HepG2 (cell line): ENCODE data around the gene CADPS. TPM values are rescaled to one million over a fixed set of nuclear protein-coding genes. Genes with fewer than 3 reads are reported as not detected.
A peak's percentile ranks its signal among the peaks of the same experiment; 100 is the strongest.

ENCODE experiments used
- ATAC-seq: fragments of 200-7000 bp; cut with Tn5 transposase; 3 replicates; pipeline ENCODE4 v1.9.1; 2020; ENCODE audit warnings: mild to moderate bottlenecking, moderate library complexity
- BruUV-seq: library from RNA; stranded (reverse); fragments of 400-500 nt; replicated peaks from 2 replicates; lab custom pipeline; 2021; lab: Mats Ljungman, UMichigan
- CTCF ChIA-PET: fragments of 300-600 bp; formaldehyde crosslinking; extraction: SDS; loops from one replicate; lab custom pipeline; 2021; ENCODE audit warnings: low total read pairs, inconsistent platforms, low intra/inter-chr PET ratio; lab: Yijun Ruan, JAX
- POLR2A ChIA-PET: fragments of 350-600 bp; sonication (Branson Sonifier 250); formaldehyde crosslinking; loops from one replicate; lab custom pipeline; 2020; ENCODE audit warnings: antibody characterized with exemption, inconsistent platforms; lab: Yijun Ruan, JAX
- DNase-seq: peaks from one replicate; pipeline ENCODE4 v3.0.0-alpha.2; 2015; ENCODE audit warnings: low spot score
- FAIRE-seq: peaks from 3 replicates; lab custom pipeline; 2011; peaks lifted over from hg19 to GRCh38; lab: Jason Lieb, UNC
- H2AFZ ChIP-seq: one replicate; pipeline ENCODE4 v1.6.1; 2011; ENCODE audit warnings: low read length, inconsistent platforms
- H3K27ac ChIP-seq: fragments of 300-600 bp; 3 replicates; pipeline ENCODE4 v1.8.0; 2011; ENCODE audit warnings: mixed run types, mild to moderate bottlenecking, mixed read lengths, low read length, inconsistent platforms; ENCODE audit not compliant: insufficient read depth; ENCODE audit errors: extremely low read length
- H3K27me3 ChIP-seq, 2 experiments: fragments of 200-600 bp in 1 of 2; 2 replicates in 1 of 2; 3 replicates in 1 of 2; pipeline versions ENCODE4 v1.6.0 to v1.8.0; 2011; ENCODE audit warnings: low read length in 2 of 2, mild to moderate bottlenecking in 2 of 2, moderate library complexity in 2 of 2, inconsistent platforms in 1 of 2; ENCODE audit not compliant: insufficient read depth in 2 of 2, control insufficient read depth in 1 of 2
- H3K36me3 ChIP-seq, 2 experiments: fragments of 200-600 bp in 1 of 2; replicated peaks in 1 of 2; 2 replicates in 1 of 2; 3 replicates in 1 of 2; pipeline versions ENCODE4 v1.5.1 to v1.8.0; 2011; ENCODE audit warnings: low read length in 2 of 2, inconsistent platforms in 1 of 2; ENCODE audit not compliant: insufficient read depth in 2 of 2, control insufficient read depth in 1 of 2
- H3K4me1 ChIP-seq: 2 replicates; pipeline ENCODE4 v1.5.1; 2012; ENCODE audit warnings: low read length, inconsistent platforms; ENCODE audit not compliant: insufficient read depth
- H3K4me2 ChIP-seq: 2 replicates; pipeline ENCODE4 v1.6.0; 2011; ENCODE audit warnings: low read depth, low read length, inconsistent platforms
- H3K4me3 ChIP-seq, 3 experiments: fragments of 200-600 bp in 1 of 3; sonication (generic), shearing (Covaris generic) in 1 of 3; replicated peaks in 1 of 3; 2 replicates each; pipeline ENCODE4 v1.5.1; 2011 to 2016; ENCODE audit warnings: low read length in 3 of 3, inconsistent platforms in 2 of 3, low read depth in 2 of 3, mild to moderate bottlenecking in 2 of 3, control low read depth in 1 of 3, mixed read lengths in 1 of 3; ENCODE audit not compliant: insufficient read depth in 1 of 3
- H3K79me2 ChIP-seq: one replicate; pipeline ENCODE4 v1.6.1; 2011; ENCODE audit warnings: low read length, inconsistent platforms; ENCODE audit not compliant: insufficient read depth
- H3K9ac ChIP-seq: 2 replicates; pipeline ENCODE4 v1.6.0; 2011; ENCODE audit warnings: mild to moderate bottlenecking, low read depth, low read length, inconsistent platforms; ENCODE audit not compliant: insufficient read depth
- H3K9me3 ChIP-seq: 2 replicates; pipeline ENCODE4 v1.5.1; 2012; ENCODE audit warnings: mild to moderate bottlenecking, low read length
- H4K20me1 ChIP-seq: 2 replicates; pipeline ENCODE4 v1.6.0; 2011; ENCODE audit warnings: inconsistent platforms, mild to moderate bottlenecking, low read length, moderate library complexity; ENCODE audit not compliant: insufficient read depth
- FOXJ3 ChIP-seq: sonication (generic); formaldehyde crosslinking; IDR thresholded peaks from 2 replicates; pipeline ENCODE4 v1.4.0; 2020; ENCODE audit warnings: missing genetic modification reagents, mild to moderate bottlenecking, borderline replicate concordance
- IKZF1 ChIP-seq: fragments of 450-650 bp; IDR thresholded peaks from 2 replicates; pipeline ENCODE4 v1.7.1; 2016
- MAFF ChIP-seq: IDR thresholded peaks from 2 replicates; pipeline ENCODE4 v1.6.1; 2011; ENCODE audit warnings: low read depth, low read length, improper control_type of control experiment
- MAFK ChIP-seq, 2 experiments: IDR thresholded peaks in 1 of 2; conservative IDR thresholded peaks in 1 of 2; 2 replicates each; pipeline ENCODE4 v1.6.1; 2011; ENCODE audit warnings: improper control_type of control experiment in 2 of 2, low read length in 2 of 2
- WGBS: methylation state at CpG from one replicate; pipeline ENCODE4 v1.1.6; 2017; ENCODE audit warnings: low lambda C conversion rate; 5-methylcytosine and 5-hydroxymethylcytosine counted together
- in situ Hi-C: cut with HindIII; loops from 2 replicates; pipeline ENCODE4 v1.10.0; 2017; ENCODE audit warnings: low pct_unique_long_range_greater_than_20kb; ENCODE audit not compliant: extremely low pct_ligation_motif_present
- intact Hi-C: fragments of 100-400 bp; cut with micrococcal nuclease; formaldehyde crosslinking; loops from one replicate; pipeline ENCODE4 v1.10.0; 2022; ENCODE audit not compliant: unreplicated experiment
- polyA plus RNA-seq, 8 experiments: library from polyadenylated mRNA; depleted of rRNA in 3 of 8; stranded (reverse) in 7 of 8; unstranded in 1 of 8; fragments of >200 nt; fragmentation: Illumina TruSeq in 4 of 8; extraction: Trizol in 4 of 8; gene quantifications; 2 replicates each; pipeline versions ENCODE4 v1.2.1 to v1.2.3, GENCODE V29; 2011 to 2016; ENCODE audit warnings: low read depth in 4 of 8, missing spikeins in 1 of 8, mixed read lengths in 1 of 8; ENCODE audit not compliant: insufficient read depth in 1 of 8
- total RNA-seq, 5 experiments: library from RNA; depleted of rRNA; stranded (reverse); fragments of >200 nt; fragmentation: Illumina TruSeq; extraction: Trizol; gene quantifications; 2 replicates each; pipeline ENCODE4 v1.2.3, GENCODE V29; 2016; ENCODE audit warnings: low read depth in 1 of 5
- TF ChIP-seq, protein P1 (sequence below), 2 experiments: sonication (generic) in 1 of 2; formaldehyde crosslinking in 1 of 2; IDR thresholded peaks; 2 replicates each; pipeline versions ENCODE4 v1.6.1 to v1.9.0; 2014 to 2022; ENCODE audit warnings: antibody characterized with exemption in 1 of 2, borderline replicate concordance in 1 of 2, inconsistent platforms in 1 of 2, low read depth in 1 of 2, missing genetic modification reagents in 1 of 2

CADPS gene
- total and polyA plus RNA-seq, 2 of the 13 experiments (the other 11 are each of a cell fraction or from before 2014, with no cell fraction given), result not detected

DNA sequence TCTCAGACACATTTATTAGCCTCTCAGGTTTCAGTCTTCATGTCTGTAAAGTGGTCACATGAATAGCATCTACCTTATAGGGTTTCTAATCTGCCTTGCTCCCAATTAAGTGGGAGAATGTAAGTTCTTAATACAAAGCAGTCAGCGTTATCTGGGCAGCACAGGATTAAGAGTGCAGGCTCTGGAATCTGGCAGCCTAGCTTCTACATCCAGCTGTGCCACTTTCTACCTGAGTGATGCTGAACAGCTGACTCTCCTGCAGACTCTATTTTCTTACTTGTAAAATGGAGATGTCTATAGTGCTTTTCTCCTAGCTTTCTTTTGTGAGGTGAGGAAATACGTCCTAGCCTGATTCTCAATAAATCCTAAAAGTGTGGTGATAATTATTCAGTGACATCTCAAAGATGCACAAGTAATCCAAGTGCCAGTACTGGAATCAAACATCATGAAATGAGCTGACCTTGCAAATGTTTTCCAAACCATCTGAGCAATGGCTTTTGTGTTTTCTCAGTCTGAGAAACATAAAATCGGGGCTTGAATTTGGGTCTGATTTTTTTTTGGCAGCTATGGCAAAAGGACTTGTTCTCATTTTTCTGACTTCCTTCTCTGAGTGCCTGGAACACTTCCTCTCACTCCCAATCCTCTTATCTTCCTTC lies 269.7 kb downstream of the CADPS start:
- in situ Hi-C loops, result no loop called here
- TF ChIP-seq MAFK (conservative IDR thresholded peaks at IDR 0.05 in 1 of 2, IDR thresholded peaks at IDR 0.05 in 1 of 2; ENCODE audit: low read length in 2 of 2) (peak; percentile 67 to 87; a peak in 3 of 4 replicates), MAFF (peak; percentile 80), FOXJ3 (CRISPR knock-in tag) (no peak), IKZF1 (no peak)
- TF ChIP-seq, protein P1, sequence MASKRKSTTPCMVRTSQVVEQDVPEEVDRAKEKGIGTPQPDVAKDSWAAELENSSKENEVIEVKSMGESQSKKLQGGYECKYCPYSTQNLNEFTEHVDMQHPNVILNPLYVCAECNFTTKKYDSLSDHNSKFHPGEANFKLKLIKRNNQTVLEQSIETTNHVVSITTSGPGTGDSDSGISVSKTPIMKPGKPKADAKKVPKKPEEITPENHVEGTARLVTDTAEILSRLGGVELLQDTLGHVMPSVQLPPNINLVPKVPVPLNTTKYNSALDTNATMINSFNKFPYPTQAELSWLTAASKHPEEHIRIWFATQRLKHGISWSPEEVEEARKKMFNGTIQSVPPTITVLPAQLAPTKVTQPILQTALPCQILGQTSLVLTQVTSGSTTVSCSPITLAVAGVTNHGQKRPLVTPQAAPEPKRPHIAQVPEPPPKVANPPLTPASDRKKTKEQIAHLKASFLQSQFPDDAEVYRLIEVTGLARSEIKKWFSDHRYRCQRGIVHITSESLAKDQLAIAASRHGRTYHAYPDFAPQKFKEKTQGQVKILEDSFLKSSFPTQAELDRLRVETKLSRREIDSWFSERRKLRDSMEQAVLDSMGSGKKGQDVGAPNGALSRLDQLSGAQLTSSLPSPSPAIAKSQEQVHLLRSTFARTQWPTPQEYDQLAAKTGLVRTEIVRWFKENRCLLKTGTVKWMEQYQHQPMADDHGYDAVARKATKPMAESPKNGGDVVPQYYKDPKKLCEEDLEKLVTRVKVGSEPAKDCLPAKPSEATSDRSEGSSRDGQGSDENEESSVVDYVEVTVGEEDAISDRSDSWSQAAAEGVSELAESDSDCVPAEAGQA (IDR thresholded peaks at IDR 0.05; ENCODE audit: low read depth), result no peak
- TF ChIP-seq, protein P1 (CRISPR knock-in tag; IDR thresholded peaks at IDR 0.05; ENCODE audit: borderline replicate concordance), result no peak

More for the DNA sequence above, 269.7 kb downstream of the CADPS start:
- H3K9me3 ChIP-seq, result no peaks in the 10 kb centered on the region
- no peaks in the 10 kb centered on the region for H3K79me2 ChIP-seq
- CTCF ChIA-PET, result no interaction called here
- ATAC-seq, result no peak
- H3K4me1 ChIP-seq, result no peaks in the 10 kb centered on the region
- BruUV-seq, result no TSS peak
- FAIRE-seq, result no peak
- WGBS, result 2% methylated on average over 3 of the region's 3 CpGs
- intact Hi-C loops, result no loop called here
- no peaks in the 10 kb centered on the region for H3K36me3 ChIP-seq
- H4K20me1 ChIP-seq, result no peaks in the 10 kb centered on the region
- no peak overlapping the region for H3K9ac ChIP-seq
- H3K27ac ChIP-seq, result no peak overlapping the region
- H3K4me3 ChIP-seq, result no peak overlapping the region
- no peak overlapping the region for H3K4me2 ChIP-seq
- no peak overlapping the region for H2AFZ ChIP-seq
- DNase-seq, result no peak
- POLR2A ChIA-PET, result no interaction called here
- no peaks in the 10 kb centered on the region for H3K27me3 ChIP-seq
